ENCODE measurements around the gene MARCHF3. TPM values are rescaled to one million over a fixed set of nuclear protein-coding genes. Genes with fewer than 3 reads are reported as not detected.

MARCHF3 gene
- total and polyA plus RNA-seq, 2 donors (not counting 3 experiments of a cell fraction or from before 2014, with no cell fraction given), result 31.9 to 35.0 TPM

GRCh38 chr5:126939887-126940286, 90.5 kb downstream of the MARCHF3 start:
- TF ChIP-seq FOS (IDR thresholded peaks at IDR 0.05; ENCODE audit: borderline replicate concordance, insufficient read depth, low read length), result no peak
- no peak for TF ChIP-seq EZH2 (IDR thresholded peaks at IDR 0.05; ENCODE audit: borderline replicate concordance, low read depth, low read length, severe bottlenecking)
- no peak for TF ChIP-seq JUN (IDR thresholded peaks at IDR 0.05; ENCODE audit: borderline replicate concordance, insufficient read depth, insufficient read length, low read depth)
- TF ChIP-seq MYC (IDR thresholded peaks at IDR 0.05; ENCODE audit: low read depth, low read length), result no peak
- no peak for TF ChIP-seq POLR2AphosphoS5 (IDR thresholded peaks at IDR 0.05; ENCODE audit: insufficient read depth, low read depth, low read length)
- no peak for TF ChIP-seq POLR2A (IDR thresholded peaks at IDR 0.05; ENCODE audit: low read depth, low read length)
- TF ChIP-seq MAX (IDR thresholded peaks at IDR 0.05; ENCODE audit: insufficient read depth, insufficient read length), result no peak
- no peak for TF ChIP-seq CTCF (IDR thresholded peaks at IDR 0.05; ENCODE audit: extremely low read depth in 1 of 2, insufficient read depth in 1 of 2, low read depth in 1 of 2, low read length in 2 of 2)
- TF ChIP-seq GATA2 (IDR thresholded peaks at IDR 0.05; ENCODE audit: insufficient read depth, insufficient read length, low read depth, low read length), result no peak
- Histone ChIP-seq H3K27me3 (ENCODE audit: control insufficient read depth in 2 of 2, insufficient read depth in 2 of 2, low read length in 2 of 2) (no peaks in the 10 kb centered on the region), H3K27ac (ENCODE audit: insufficient read depth, low read depth, low read length) (no peak overlapping the region), H4K20me1 (replicated peaks; ENCODE audit: control insufficient read depth, extremely low read depth, insufficient read depth, low read length) (no peaks in the 10 kb centered on the region), H3K9me3 (replicated peaks; ENCODE audit: control insufficient read depth, insufficient read depth, low read length) (no peaks in the 10 kb centered on the region), H3K4me1 (ENCODE audit: control insufficient read depth, extremely low read depth, insufficient read depth, low read length) (peaks cover 11% of the 10 kb centered on the region), H2AFZ (ENCODE audit: low read depth, low read length) (no peak overlapping the region), H3K9ac (replicated peaks; ENCODE audit: extremely low read depth, insufficient read depth, low read length) (no peak overlapping the region), H3K4me3 (replicated peaks in 1 of 3; ENCODE audit: insufficient read depth in 1 of 3, low read depth in 1 of 3, low read length in 3 of 3) (no peak overlapping the region), H3K9me1 (replicated peaks; ENCODE audit: control insufficient read depth, extremely low read depth, insufficient read depth, low read length) (peaks cover 2% of the 10 kb centered on the region), H3K4me2 (ENCODE audit: insufficient read depth, low read length) (no peak overlapping the region), H3K79me2 (ENCODE audit: control insufficient read depth, insufficient read depth, low read length) (peaks cover 51% of the 10 kb centered on the region), H3K36me3 (ENCODE audit: control insufficient read depth in 2 of 2, extremely low read depth in 1 of 2, insufficient read depth in 2 of 2, low read length in 2 of 2) (no peaks in the 10 kb centered on the region)
- dilution Hi-C loops (cut with MboI; ENCODE audit: extremely low pct_ligation_motif_present, low sequenced_read_pairs) (no loop called here), intact Hi-C loops (cut with micrococcal nuclease) (no loop called here)
- ChIA-PET POLR2A (no interaction called here), CTCF (no interaction called here)
- no TSS peak for BruUV-seq (replicated peaks)
- FAIRE-seq, result no peak
- no peak for DNase-seq (ENCODE audit: low read depth, low spot score)

Data from endothelial cell of umbilical vein (primary cell).